Measurements from ENCODE around the gene FPR3. TPM values are rescaled to one million over a fixed set of nuclear protein-coding genes. Genes with fewer than 3 reads are reported as not detected.

The FPR3 gene
- total RNA-seq, 1 experiment from 2014 or later: not detected

GRCh38 chr19:51784109-51784785 is 10.7 kb upstream of the FPR3 start:
- H3K4me1 ChIP-seq (replicated peaks; ENCODE audit: insufficient read depth): no peaks in the 10 kb centered on the region
- DNase-seq: no peak
- BruUV-seq (replicated peaks): no TSS peak
- no peaks in the 10 kb centered on the region for H3K79me2 ChIP-seq (ENCODE audit: low read depth)
- TF ChIP-seq EZH2 (IDR thresholded peaks at IDR 0.05; ENCODE audit: low read depth) (no peak), CTCF (conservative IDR thresholded peaks at IDR 0.05) (no peak)
- no peaks in the 10 kb centered on the region for H3K9me2 ChIP-seq (ENCODE audit: insufficient read depth)
- no peaks in the 10 kb centered on the region; the same call in 1 of the 2 replicates for H4K20me1 ChIP-seq (ENCODE audit: insufficient read depth)
- no peaks in the 10 kb centered on the region for H3K36me3 ChIP-seq (ENCODE audit: low read depth)
- ChIA-PET CTCF (interaction anchor here (0.8 kb wide), 1 partner anchor 363 kb away, joined by 3 read pairs; no protein-coding TSS in a partner anchor), POLR2A (ENCODE audit: unreplicated experiment) (no interaction called here)
- H3K9me3 ChIP-seq (ENCODE audit: insufficient read depth, low read depth): no peaks in the 10 kb centered on the region
- no peaks in the 10 kb centered on the region for H3F3A ChIP-seq (ENCODE audit: insufficient read depth, low read depth)
- H2AFZ ChIP-seq: no peak overlapping the region
- no peak overlapping the region for H3K4me2 ChIP-seq
- H3K4me3 ChIP-seq: no peak overlapping the region
- intact Hi-C loops (cut with micrococcal nuclease; ENCODE audit: unreplicated experiment): no loop called here
- peaks cover 23% of the 10 kb centered on the region for H3K27me3 ChIP-seq (ENCODE audit: insufficient read depth, low read depth)
- H3K27ac ChIP-seq: no peak overlapping the region

GRCh38 chr19:51784922-51785690 is 9.9 kb upstream of the FPR3 start:
- no peak overlapping the region for H3K27ac ChIP-seq
- H2AFZ ChIP-seq: no peak overlapping the region
- POLR2A ChIA-PET (ENCODE audit: unreplicated experiment): no interaction called here
- peaks cover 30% of the 10 kb centered on the region for H3K27me3 ChIP-seq (ENCODE audit: insufficient read depth, low read depth)
- no peaks in the 10 kb centered on the region for H3K9me3 ChIP-seq (ENCODE audit: insufficient read depth, low read depth)
- H3K4me2 ChIP-seq: no peak overlapping the region
- no peaks in the 10 kb centered on the region for H3F3A ChIP-seq (ENCODE audit: insufficient read depth, low read depth)
- H3K9me2 ChIP-seq (ENCODE audit: insufficient read depth): no peaks in the 10 kb centered on the region
- H3K4me3 ChIP-seq: no peak overlapping the region
- intact Hi-C loops (cut with micrococcal nuclease; ENCODE audit: unreplicated experiment): no loop called here
- no peaks in the 10 kb centered on the region for H3K4me1 ChIP-seq (replicated peaks; ENCODE audit: insufficient read depth)
- no peaks in the 10 kb centered on the region; the same call in 1 of the 2 replicates for H4K20me1 ChIP-seq (ENCODE audit: insufficient read depth)
- TF ChIP-seq EZH2 (IDR thresholded peaks at IDR 0.05; ENCODE audit: low read depth): no peak
- TF ChIP-seq CTCF (conservative IDR thresholded peaks at IDR 0.05): no peak
- CTCF ChIA-PET: interaction anchor here (0.8 kb wide), 1 partner anchor 364 kb away, joined by 3 read pairs; no protein-coding TSS in a partner anchor
- H3K36me3 ChIP-seq (ENCODE audit: low read depth): no peaks in the 10 kb centered on the region
- peak in 1 of 2 experiments; percentile 53 for DNase-seq
- BruUV-seq (replicated peaks): no TSS peak
- H3K79me2 ChIP-seq (ENCODE audit: low read depth): no peaks in the 10 kb centered on the region

- no peak for DNase-seq
- H3K4me1 ChIP-seq (replicated peaks; ENCODE audit: insufficient read depth): no peaks in the 10 kb centered on the region
- no peaks in the 10 kb centered on the region for H3K79me2 ChIP-seq (ENCODE audit: low read depth)
- H3K27me3 ChIP-seq (ENCODE audit: insufficient read depth, low read depth): peaks cover 21% of the 10 kb centered on the region
- no peaks in the 10 kb centered on the region; the same call in 1 of the 2 replicates for H4K20me1 ChIP-seq (ENCODE audit: insufficient read depth)
- H3K4me2 ChIP-seq: no peak overlapping the region
- no peak overlapping the region for H2AFZ ChIP-seq
- H3K4me3 ChIP-seq: no peak overlapping the region
- BruUV-seq (replicated peaks): no TSS peak
- H3K9me3 ChIP-seq (ENCODE audit: insufficient read depth, low read depth): no peaks in the 10 kb centered on the region
- no peak overlapping the region for H3K27ac ChIP-seq
- no peaks in the 10 kb centered on the region for H3F3A ChIP-seq (ENCODE audit: insufficient read depth, low read depth)
- intact Hi-C loops (cut with micrococcal nuclease; ENCODE audit: unreplicated experiment): no loop called here
- POLR2A ChIA-PET (ENCODE audit: unreplicated experiment): interaction anchor here (0.6 kb wide), 1 partner anchor 103 kb away, joined by 3 read pairs; no protein-coding TSS in a partner anchor
- no peaks in the 10 kb centered on the region for H3K36me3 ChIP-seq (ENCODE audit: low read depth)
- H3K9me2 ChIP-seq (ENCODE audit: insufficient read depth): no peaks in the 10 kb centered on the region
- TF ChIP-seq EZH2 (IDR thresholded peaks at IDR 0.05; ENCODE audit: low read depth) (no peak), CTCF (conservative IDR thresholded peaks at IDR 0.05) (no peak)
- CTCF ChIA-PET: no interaction called here
Measured at GRCh38 chr19:51786646-51787494, 8.1 kb upstream of the FPR3 start.

All from PC-9 (cell line).